SK-N-SH (cell line): ENCODE data around the gene DLG4.

Source experiments
- EP300 ChIP-seq, 2 experiments: IDR thresholded peaks; 2 replicates each; pipeline versions ENCODE4 v1.4.0 to v1.6.1; 2012; ENCODE audit warnings: borderline replicate concordance in 1 of 2, low read depth in 1 of 2, low read length in 1 of 2
- EZH2phosphoT487 ChIP-seq: fragments of 200-600 bp; sonication (generic); IDR thresholded peaks from 2 replicates; pipeline ENCODE4 v1.6.1; 2017; ENCODE audit warnings: low read depth, mixed run types, mild to moderate bottlenecking, antibody characterized with exemption, moderate library complexity, borderline replicate concordance
- FOXJ3 ChIP-seq: sonication (generic); formaldehyde crosslinking; IDR thresholded peaks from 2 replicates; pipeline ENCODE4 v1.5.1; 2020; ENCODE audit warnings: mild to moderate bottlenecking, missing genetic modification reagents
- FOXM1 ChIP-seq: IDR thresholded peaks from 2 replicates; pipeline ENCODE4 v1.4.0; 2012; ENCODE audit warnings: low read depth, mild to moderate bottlenecking
- GABPA ChIP-seq: IDR thresholded peaks from 2 replicates; pipeline ENCODE4 v1.4.0; 2012; ENCODE audit warnings: low read depth, mild to moderate bottlenecking
- JUND ChIP-seq: IDR thresholded peaks from 2 replicates; pipeline ENCODE4 v1.4.0; 2012
- POLR2AphosphoS5 ChIP-seq: IDR thresholded peaks from 2 replicates; pipeline ENCODE4 v1.6.1; 2012; ENCODE audit warnings: low read depth, low read length
- RAD21 ChIP-seq: IDR thresholded peaks from 2 replicates; pipeline ENCODE4 v1.6.1; 2012; ENCODE audit warnings: mild to moderate bottlenecking, low read length
- TCF12 ChIP-seq: IDR thresholded peaks from 2 replicates; pipeline ENCODE4 v1.4.0; 2012
- TF ChIP-seq, protein P1 (sequence below): fragments of 200-600 bp; sonication (generic); IDR thresholded peaks from 2 replicates; pipeline ENCODE4 v1.6.1; 2017; ENCODE audit warnings: antibody characterized with exemption, mild to moderate bottlenecking, moderate library complexity

DNA sequence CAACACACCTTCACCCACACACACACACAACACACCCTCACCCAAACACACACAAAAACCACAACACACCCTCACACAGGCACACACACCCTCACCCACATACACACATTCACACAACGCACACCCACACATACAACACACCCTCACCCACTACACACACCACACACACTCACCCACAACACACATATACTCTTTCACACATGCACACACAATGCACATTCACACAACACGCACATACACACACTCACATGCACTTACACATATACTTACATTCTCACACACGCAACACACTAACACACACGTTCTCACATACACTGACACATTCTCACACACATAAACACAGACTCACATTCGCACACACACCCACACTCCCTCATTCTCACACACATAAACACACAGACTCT lies 44.3 kb downstream of the DLG4 start:
- TF ChIP-seq, protein P1, sequence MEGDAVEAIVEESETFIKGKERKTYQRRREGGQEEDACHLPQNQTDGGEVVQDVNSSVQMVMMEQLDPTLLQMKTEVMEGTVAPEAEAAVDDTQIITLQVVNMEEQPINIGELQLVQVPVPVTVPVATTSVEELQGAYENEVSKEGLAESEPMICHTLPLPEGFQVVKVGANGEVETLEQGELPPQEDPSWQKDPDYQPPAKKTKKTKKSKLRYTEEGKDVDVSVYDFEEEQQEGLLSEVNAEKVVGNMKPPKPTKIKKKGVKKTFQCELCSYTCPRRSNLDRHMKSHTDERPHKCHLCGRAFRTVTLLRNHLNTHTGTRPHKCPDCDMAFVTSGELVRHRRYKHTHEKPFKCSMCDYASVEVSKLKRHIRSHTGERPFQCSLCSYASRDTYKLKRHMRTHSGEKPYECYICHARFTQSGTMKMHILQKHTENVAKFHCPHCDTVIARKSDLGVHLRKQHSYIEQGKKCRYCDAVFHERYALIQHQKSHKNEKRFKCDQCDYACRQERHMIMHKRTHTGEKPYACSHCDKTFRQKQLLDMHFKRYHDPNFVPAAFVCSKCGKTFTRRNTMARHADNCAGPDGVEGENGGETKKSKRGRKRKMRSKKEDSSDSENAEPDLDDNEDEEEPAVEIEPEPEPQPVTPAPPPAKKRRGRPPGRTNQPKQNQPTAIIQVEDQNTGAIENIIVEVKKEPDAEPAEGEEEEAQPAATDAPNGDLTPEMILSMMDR: no peak
- no peak for TF ChIP-seq TCF12
- no peak for TF ChIP-seq FOXM1
- TF ChIP-seq JUND: no peak
- TF ChIP-seq EP300 (IDR thresholded peaks at IDR 0.05; ENCODE audit: borderline replicate concordance in 1 of 2, low read depth in 1 of 2, low read length in 1 of 2): no peak
- TF ChIP-seq POLR2AphosphoS5: no peak
- no peak for TF ChIP-seq GABPA
- TF ChIP-seq FOXJ3 (CRISPR knock-in tag): no peak
- no peak for TF ChIP-seq RAD21
- no peak for TF ChIP-seq EZH2phosphoT487
